GM18520 (cell line): ENCODE results near the gene TMEM121B.

Experiments used
- ATAC-seq: cut with Tn5 transposase; IDR thresholded peaks from one replicate; pipeline ENCODE4 v1.9.1; 2021; ENCODE audit not compliant: unreplicated experiment

TMEM121B gene

GRCh38 chr22:17140022-17140421 is 18.9 kb upstream of the TMEM121B start:
- ATAC-seq = no peak

GRCh38 chr22:17138513-17138912 is 17.4 kb upstream of the TMEM121B start:
- no peak for ATAC-seq

DNA sequence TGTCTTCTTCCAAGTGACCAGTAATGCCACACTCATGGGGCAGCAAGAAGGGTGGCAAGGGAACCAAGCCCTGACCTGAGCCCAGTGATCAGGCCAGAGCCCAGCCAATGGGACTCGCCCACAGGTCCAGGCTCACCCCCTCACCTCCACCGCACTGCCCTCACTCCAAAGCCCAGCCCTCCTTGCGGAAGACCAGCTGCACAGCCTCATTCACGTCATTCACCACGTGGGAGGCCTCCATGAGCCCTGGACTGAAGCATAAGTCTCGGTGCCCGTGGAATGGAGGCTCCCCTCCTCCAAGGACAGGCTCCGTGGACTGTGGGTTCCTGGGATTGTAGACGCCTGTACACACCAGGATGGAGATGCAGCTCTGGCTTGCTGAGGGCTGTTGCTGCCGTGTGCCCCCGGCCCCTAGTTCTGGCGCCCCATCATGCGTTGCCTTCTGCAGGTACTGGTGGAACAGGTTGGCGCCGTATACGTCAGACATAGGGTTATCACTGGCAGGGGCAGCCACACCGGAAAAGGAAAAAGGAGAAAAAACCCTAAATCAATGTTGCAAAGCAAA is 16.8 kb upstream of the TMEM121B start:
- no peak for ATAC-seq

GRCh38 chr22:17137170-17137569 is 16.0 kb upstream of the TMEM121B start:
- ATAC-seq = no peak

DNA sequence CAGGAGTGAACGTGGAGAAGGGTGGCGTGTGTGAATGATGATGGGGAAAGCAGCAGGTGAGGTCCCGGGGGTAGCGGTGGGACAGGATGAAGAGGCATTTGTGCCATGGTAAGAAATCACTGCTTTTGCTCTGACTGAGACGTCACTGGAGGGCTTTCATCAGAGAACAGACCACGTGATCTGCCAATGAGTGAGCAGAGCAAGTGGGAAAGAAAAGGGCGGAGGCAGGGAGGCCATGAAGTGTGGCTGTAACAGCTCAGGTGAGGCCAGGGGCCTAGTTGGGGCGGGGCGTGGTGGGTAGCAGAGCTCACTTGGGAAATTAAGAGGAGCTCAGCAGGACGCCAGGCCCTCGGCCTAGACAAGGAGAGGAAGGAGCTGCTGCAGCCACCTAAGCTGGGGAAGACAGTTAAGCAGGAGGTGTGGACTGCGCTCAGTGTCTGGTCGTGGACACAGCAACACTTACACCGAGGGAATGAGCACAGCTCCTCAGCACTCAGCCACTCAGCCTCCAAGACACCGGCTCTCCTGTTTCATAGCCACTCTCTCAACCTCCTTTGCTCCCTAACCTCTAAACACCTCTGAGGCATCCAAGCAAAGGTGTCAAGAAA is 14.1 kb upstream of the TMEM121B start:
- no peak for ATAC-seq

DNA sequence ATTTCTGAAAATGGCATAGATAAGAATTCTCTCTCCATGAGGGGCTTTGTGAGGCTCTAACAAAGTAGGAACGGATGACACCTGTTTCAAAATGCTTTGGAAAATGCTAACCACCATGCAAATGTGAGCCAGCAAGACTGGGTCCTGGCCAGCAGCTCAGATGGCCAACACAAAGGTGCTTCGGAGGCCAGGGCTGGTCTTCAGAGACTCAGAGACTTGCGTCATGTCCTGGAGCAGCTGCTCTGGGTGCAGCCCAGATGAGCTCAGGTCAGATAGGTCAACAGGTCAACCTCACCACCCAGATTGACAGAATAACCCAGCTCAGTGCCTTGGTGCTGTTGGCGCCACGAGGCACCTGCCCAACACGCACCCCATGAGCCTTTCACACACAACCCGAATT is 12.0 kb upstream of the TMEM121B start:
- ATAC-seq = no peak

- no peak for ATAC-seq
These were observed 11.0 kb upstream of the TMEM121B start for GRCh38 chr22:17132112-17132511.

DNA sequence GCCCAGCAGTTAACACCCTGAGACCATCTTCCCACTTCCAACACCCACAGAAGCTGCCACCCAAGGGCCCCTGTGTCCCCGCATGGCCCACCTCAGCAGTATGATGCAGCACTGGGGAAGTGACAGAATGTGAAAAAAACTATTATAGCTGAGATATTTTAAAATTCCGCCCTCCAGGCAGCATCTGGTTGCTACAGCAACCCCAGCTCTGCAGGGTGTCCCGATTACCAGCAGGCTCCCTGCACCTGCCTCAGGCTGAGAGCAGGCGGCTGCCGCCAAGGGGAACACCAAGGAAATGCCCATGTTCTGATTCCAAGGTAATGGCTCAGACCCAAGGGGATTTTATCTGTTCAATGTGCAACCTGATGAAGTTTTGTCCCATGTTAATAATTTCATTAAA is 10.5 kb upstream of the TMEM121B start:
- no peak for ATAC-seq

GRCh38 chr22:17130199-17130598 is 9.0 kb upstream of the TMEM121B start:
- ATAC-seq = no peak

GRCh38 chr22:17120711-17121232 is 388 bp downstream of the TMEM121B start:
- ATAC-seq = no peak

DNA sequence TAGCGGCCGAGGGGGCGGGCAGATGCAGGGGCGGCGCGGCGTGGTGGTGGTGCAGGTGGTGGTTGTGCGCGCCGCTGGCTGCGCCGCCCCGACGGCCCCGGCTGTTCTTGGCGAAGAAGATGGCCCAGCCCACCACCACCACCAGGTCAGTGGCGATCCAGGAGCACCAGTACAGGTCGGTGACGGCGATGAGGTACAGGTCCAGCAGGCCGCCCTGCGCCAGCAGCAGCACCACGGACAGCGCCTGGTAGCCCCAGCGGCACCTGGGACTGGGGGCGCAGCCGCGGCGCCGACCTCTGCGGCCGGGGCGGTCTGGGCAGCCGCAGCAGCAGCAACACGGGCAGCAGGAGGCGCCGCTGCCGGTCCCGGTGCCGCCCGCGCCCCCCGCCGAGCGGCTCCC is 879 bp downstream of the TMEM121B start:
- no peak for ATAC-seq

GRCh38 chr22:17119481-17120202 is 1.5 kb downstream of the TMEM121B start:
- no peak for ATAC-seq

DNA sequence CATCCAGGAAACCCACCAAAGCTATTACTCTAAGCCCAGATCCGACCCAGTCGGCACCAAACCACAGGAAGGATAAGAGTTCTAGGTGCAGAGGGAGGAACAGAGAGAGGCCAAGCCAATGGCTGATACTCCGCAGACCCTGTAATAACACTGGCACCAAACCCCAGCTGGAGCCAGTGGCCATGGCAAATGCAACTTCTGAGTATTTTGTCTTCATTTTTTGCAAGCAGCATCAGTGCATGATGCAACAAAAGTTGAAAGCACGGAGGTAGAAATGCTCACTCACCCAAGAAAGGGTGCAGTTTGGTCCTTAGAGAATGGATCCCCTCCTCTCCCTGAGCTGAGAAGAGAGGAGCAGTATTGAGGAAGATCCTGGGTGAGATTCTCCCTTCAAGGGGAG is 2.8 kb downstream of the TMEM121B start:
- ATAC-seq = no peak

- no peak for ATAC-seq
These were observed 3.3 kb downstream of the TMEM121B start for GRCh38 chr22:17117890-17118289.

GRCh38 chr22:17117400-17117799 is 3.8 kb downstream of the TMEM121B start:
- ATAC-seq = no peak

DNA sequence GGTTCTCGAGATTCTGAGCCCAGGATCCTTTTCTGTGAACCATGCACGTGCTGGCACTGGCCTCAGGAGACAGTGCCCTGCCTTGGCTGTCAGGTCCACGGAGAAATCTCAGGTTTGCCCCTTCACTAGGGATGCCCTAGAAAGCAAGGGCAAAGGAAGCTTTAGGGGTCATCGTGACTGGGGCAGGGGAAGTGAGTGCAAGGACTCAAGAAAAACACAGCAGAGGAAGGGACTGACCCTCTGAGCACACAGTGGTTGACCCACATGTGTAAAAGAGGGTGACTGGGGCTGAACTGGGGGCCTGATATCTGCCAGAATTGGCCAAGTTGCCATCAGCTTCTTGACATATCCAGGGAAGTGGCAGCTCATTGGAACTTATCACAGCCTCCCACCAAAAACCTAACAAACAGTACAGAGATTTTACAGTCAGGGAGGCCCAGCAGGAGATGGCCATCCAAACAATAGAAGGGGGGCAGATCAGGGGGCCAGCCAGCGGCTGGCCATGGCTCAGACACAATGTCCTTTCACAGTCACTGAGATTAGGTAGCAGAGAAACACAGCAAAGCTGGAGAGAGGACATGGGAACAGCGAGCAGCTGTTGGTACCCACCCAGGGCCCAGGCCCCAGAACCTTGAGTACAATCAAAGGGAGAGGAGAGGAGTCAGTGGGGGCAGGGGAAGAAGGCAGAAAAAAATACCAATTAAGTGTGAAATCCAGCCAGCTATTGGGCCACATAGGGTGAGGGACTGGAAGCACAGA is 4.4 kb downstream of the TMEM121B start:
- ATAC-seq = no peak

DNA sequence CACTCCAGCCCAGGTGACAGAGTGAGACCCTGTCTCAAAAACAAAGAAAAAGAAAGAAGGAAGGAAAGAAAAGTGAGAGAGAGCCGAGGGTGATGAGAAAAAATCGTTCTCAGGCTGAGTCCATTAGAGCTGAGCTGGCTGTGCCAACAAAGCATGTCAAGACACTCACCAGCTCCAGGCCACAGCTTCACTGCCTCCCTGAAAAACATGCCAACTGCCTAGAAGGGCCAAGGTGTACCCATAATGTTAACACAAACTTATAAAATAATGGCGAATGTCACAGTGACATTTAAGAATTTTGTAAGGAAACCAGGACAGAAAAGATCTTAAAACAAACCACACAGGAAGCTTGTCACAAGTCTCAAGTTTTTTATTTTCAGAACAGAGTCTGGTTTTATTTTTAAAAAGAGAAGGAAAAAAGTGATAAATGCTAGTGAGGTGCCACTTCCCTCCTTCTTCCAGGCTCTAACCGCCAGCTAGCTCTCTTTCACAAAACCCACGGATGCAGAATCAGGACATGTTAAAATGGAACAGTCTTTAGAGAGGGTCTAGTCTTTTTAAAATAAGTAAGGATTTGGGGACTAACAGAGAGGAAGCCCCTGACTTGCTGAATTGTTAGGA is 5.1 kb downstream of the TMEM121B start:
- ATAC-seq = no peak

GRCh38 chr22:17115236-17115635 is 5.9 kb downstream of the TMEM121B start:
- ATAC-seq = no peak

DNA sequence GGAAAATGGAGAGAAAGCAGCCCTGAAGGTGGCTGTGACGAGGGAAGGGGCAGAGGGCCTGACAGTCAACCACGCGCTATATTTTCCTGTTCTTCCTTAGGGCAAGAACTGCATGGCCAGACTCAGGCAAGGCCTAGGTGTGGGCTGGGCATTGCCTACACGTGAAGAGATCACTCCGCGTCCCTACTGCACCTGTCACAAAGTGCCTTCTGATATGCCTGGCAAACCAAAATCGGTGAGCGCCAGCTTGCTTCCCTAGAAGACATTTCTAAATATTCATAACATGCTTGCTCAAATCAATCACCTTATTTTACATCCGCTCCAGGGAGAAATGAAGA is 6.3 kb downstream of the TMEM121B start:
- no peak for ATAC-seq

- ATAC-seq = no peak
These were observed 6.8 kb downstream of the TMEM121B start for GRCh38 chr22:17114173-17114897.

DNA sequence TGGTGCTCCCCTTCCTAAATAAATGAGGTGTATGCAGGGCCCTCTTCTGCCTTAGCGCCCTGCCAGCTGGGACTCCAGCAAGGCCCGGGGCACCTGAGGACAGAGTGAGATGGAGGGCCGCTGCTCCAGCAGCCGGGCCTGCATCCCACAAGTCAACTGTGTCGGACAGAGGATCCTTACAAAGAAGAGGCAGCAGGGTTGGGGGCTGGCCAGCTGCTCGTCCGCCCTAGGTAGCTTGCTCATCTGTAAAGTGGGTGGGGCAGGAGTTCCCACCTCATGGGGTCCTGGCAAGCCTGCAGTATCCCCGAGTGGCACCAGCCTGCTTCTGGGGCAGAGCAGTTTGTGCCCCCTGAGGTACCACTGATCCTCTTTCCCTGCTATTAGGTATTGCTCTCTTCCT is 7.6 kb downstream of the TMEM121B start:
- no peak for ATAC-seq
